NT2/D1 (cell line): Measurements from ENCODE around the gene SRXN1.

ENCODE experiments used
- SUZ12 ChIP-seq: IDR thresholded peaks from 2 replicates; pipeline ENCODE4 v1.6.1; 2011; ENCODE audit not compliant: insufficient read length, insufficient read depth; ENCODE audit errors: extremely low read depth
- YY1 ChIP-seq: IDR thresholded peaks from 2 replicates; pipeline ENCODE4 v1.6.1; 2011; ENCODE audit not compliant: insufficient read length, insufficient read depth
- ZNF274 ChIP-seq: IDR thresholded peaks from 2 replicates; pipeline ENCODE4 v1.6.1; 2011; ENCODE audit warnings: mild to moderate bottlenecking, low read depth, low read length

DNA sequence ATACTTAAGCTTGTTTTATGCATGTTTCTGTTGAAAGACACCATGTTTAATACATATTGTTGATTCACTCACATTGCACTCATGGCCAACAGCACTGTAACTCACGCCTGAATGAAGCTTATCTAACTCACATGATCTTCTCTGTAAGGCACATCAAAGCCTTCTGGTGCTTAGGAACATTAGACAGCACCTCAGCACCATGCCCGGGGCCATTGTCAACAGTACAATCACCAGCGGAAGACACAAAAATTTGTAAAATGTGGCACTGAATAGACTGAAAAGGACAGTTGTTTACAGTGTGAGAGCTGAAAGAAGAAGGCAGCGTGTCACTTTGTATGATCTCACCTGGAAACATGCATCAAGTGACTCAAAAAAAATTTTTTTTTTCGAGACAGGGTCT is 34.0 kb downstream of the SRXN1 start:
- TF ChIP-seq SUZ12 (no peak), YY1 (no peak), ZNF274 (no peak)
